GM12874 (cell line): ENCODE data around the gene MKLN1.

ENCODE experiments used
- TF ChIP-seq, protein P1 (sequence below): IDR thresholded peaks from 2 replicates; pipeline ENCODE4 v1.5.1; 2011; ENCODE audit warnings: low read depth, mild to moderate bottlenecking, control low read depth, low read length, moderate library complexity; ENCODE audit not compliant: insufficient read depth

MKLN1 gene

DNA sequence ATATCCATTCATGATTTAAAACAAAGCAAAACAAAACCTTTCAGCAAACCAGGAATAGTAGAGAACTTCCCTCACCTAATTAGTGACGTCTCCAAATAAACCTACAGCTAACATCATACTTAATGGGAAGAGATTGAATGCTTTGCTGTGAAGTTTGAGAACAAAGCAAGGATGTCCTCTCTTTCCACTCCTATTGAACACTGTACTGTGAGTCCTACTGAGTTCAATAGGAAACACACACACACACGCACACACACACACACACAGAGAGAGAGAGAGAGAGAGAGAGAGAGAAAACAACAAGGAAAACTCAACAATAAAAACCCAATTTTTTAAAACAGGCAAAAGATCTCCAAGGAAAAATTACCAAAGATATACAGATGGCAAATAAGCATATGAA, 196.4 kb downstream of the MKLN1 start:
- TF ChIP-seq, protein P1, sequence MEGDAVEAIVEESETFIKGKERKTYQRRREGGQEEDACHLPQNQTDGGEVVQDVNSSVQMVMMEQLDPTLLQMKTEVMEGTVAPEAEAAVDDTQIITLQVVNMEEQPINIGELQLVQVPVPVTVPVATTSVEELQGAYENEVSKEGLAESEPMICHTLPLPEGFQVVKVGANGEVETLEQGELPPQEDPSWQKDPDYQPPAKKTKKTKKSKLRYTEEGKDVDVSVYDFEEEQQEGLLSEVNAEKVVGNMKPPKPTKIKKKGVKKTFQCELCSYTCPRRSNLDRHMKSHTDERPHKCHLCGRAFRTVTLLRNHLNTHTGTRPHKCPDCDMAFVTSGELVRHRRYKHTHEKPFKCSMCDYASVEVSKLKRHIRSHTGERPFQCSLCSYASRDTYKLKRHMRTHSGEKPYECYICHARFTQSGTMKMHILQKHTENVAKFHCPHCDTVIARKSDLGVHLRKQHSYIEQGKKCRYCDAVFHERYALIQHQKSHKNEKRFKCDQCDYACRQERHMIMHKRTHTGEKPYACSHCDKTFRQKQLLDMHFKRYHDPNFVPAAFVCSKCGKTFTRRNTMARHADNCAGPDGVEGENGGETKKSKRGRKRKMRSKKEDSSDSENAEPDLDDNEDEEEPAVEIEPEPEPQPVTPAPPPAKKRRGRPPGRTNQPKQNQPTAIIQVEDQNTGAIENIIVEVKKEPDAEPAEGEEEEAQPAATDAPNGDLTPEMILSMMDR, result no peak

DNA sequence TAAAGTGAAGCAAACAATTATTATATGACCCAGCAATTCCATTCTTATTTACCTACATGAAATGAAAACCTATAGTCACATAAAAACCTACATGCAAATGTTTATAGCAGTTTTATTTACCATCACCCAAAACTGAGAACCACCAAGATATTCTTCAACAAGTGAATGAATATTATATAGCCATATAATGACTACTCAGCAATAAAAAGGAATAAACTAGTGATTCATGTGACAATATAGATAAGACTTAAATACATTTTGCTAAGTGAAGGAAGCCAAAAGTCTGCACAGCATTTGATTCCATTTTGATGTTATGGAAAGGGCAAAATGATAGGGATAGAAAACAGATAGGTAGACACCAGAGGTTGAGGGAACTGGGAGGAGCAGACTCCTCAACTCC, 197.0 kb downstream of the MKLN1 start:
- TF ChIP-seq, protein P1, result no peak

DNA sequence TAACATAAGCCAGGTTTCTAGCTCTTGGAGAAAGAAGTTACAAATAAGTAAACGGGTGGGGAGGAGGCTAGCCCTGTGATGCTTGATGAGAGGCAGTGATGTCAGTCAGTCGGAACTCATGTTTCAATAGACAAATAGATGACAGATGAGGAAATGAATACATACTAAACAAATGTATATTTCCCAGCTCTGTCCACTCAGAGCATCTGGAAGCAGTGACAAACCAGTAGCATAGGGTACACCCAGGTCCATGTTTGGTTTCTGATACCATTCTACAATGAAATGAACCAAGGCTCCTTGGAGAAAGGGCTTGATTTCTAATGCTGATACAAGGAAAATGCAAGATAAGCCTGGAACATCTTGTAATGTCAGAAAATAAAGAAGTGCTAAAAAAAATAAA, 198.1 kb downstream of the MKLN1 start:
- TF ChIP-seq, protein P1, result no peak

DNA sequence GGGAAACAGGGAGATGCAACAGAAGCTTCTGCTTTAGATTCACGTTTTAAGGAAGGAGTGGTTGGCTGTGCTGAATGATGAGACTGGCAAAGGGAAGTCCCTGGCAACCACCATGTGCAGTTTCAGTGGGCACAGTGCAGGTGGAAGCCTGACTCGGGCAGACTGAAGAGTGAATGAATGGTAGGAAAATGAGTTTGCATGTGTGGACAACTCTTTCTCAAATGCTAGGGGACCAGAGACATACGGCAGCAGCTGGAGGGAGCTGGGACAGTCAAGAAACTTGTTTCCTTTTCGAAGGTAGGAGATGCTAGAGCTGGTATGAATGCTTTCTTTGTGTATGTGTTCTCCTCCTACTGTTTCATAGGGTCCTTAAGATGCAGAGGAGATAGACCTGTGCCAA, 199.8 kb downstream of the MKLN1 start:
- TF ChIP-seq, protein P1, result no peak

DNA sequence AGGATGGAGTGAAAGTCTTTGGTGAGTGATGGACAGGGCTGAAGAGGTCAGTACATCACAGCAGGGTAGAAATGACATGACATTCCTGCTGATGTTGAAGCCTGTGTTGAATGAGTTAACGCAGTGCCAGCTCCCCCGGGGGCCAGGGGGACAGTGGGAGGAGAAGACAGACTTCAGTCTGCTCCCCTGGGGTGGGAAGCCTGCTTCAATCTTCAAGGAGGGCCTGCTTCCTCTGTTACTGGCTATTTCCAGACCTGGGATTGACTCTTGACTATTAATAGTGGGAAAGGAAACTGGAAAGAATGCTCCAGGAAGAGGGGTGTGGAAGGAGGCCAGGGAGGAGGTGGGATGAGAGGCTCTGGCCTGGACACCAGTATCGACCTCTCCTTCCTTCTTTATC, 201.5 kb downstream of the MKLN1 start:
- TF ChIP-seq, protein P1, result no peak

DNA sequence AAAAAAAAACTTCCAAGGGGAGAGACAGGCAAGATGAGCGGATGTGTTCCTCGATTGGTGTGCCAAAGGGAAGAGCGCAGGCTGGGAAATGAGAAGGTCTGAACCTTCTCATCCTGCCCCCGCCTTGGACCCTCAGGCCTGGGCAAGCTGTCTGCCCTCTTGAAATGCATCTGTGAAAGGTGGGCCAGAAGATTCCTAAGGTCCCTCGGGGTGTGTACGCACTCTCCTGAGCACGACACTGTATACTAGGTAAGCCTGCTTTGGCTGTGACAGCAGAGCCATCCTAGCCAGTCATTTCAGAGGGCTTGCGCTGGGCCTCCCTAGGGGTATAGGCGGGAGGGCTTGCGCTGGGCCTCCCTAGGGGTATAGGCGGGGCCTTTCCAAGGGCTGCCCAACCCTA, 201.9 kb downstream of the MKLN1 start:
- TF ChIP-seq, protein P1, result no peak

DNA sequence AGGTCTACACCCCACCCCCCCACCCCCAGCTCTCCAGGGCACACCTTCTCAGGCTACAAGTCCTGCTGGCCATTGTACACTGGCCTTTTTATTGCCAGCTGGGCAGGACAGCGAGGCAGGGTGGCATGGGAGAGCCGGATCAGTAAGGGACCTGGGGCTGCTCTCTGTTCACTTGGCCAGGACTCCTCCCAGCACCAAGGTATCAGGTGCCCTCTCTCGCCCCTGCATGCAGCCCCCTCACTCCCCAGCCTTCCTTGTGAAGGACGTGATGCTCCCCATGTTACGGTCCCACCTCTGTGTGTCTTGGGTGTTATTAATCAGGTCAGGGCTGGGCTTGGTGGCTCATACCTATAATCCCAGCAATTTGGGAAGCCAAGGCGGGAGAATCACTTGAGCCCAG, 202.5 kb downstream of the MKLN1 start:
- TF ChIP-seq, protein P1, result no peak
